CD4-positive, alpha-beta T cell (primary cell): ENCODE results near the gene KRTAP10-2. TPM values are rescaled to one million over a fixed set of nuclear protein-coding genes. Genes with fewer than 3 reads are reported as not detected.

Experiments used
- ATAC-seq: fragments of 200-7000 bp; cut with Tn5 transposase; one replicate; pipeline ENCODE4 v1.10.0; 2022; ENCODE audit warnings: mild to moderate bottlenecking; ENCODE audit not compliant: poor library complexity
- CTCF ChIA-PET: fragments of 350-600 bp; sonication (Branson Sonifier 250); formaldehyde crosslinking; loops from one replicate; lab custom pipeline; 2021; ENCODE audit warnings: antibody characterized with exemption, inconsistent platforms; lab: Charles Lee
- POLR2A ChIA-PET: fragments of 350-600 bp; sonication (Branson Sonifier 250); formaldehyde crosslinking; loops from one replicate; lab custom pipeline; 2021; ENCODE audit warnings: antibody characterized with exemption, inconsistent platforms; lab: Charles Lee
- DNase-seq, 14 experiments: peaks; one replicate each; pipeline ENCODE4 v3.0.0-alpha.2; 2013 to 2020; ENCODE audit warnings: mixed read lengths in 2 of 14
- H3K27ac ChIP-seq, 2 donors: one replicate each; pipeline versions ENCODE4 v1.5.1 to v1.7.0; 2013; ENCODE audit warnings: low read length in 2 of 2, low read depth in 1 of 2, mild to moderate bottlenecking in 1 of 2
- H3K27me3 ChIP-seq, 2 experiments: 1 replicate in 1 of 2; 2 replicates in 1 of 2; pipeline versions ENCODE4 v1.6.1 to v1.7.0; 2013; ENCODE audit warnings: low read length in 2 of 2, control low read depth in 1 of 2, mild to moderate bottlenecking in 1 of 2, moderate library complexity in 1 of 2; ENCODE audit not compliant: insufficient read depth in 2 of 2, control insufficient read depth in 1 of 2
- H3K36me3 ChIP-seq: one replicate; pipeline ENCODE4 v1.6.1; 2013; ENCODE audit warnings: low read length, control low read depth; ENCODE audit not compliant: insufficient read depth
- H3K4me1 ChIP-seq: one replicate; pipeline ENCODE4 v1.6.1; 2013; ENCODE audit warnings: low read length, control low read depth; ENCODE audit not compliant: insufficient read depth
- H3K4me3 ChIP-seq: one replicate; pipeline ENCODE4 v1.5.1; 2013; ENCODE audit warnings: mild to moderate bottlenecking, low read length, moderate library complexity
- H3K9me3 ChIP-seq, 2 experiments: 1 replicate in 1 of 2; 2 replicates in 1 of 2; pipeline versions ENCODE4 v1.6.1 to v1.7.0; 2013; ENCODE audit warnings: low read length in 2 of 2, mild to moderate bottlenecking in 2 of 2, control low read depth in 1 of 2, moderate library complexity in 1 of 2; ENCODE audit not compliant: control insufficient read depth in 1 of 2, insufficient read depth in 1 of 2
- H3K27ac Mint-ChIP-seq: one replicate; pipeline ENCODE4 v1.8.0; 2020; ENCODE audit warnings: mixed read lengths
- H3K27me3 Mint-ChIP-seq: one replicate; pipeline ENCODE4 v1.8.0; 2021; ENCODE audit warnings: mixed read lengths
- H3K36me3 Mint-ChIP-seq: one replicate; pipeline ENCODE4 v1.8.0; 2021; ENCODE audit warnings: low read depth, mixed read lengths
- H3K4me1 Mint-ChIP-seq: one replicate; pipeline ENCODE4 v1.8.0; 2021; ENCODE audit warnings: low read depth, mixed read lengths
- H3K4me3 Mint-ChIP-seq: one replicate; pipeline ENCODE4 v1.8.0; 2020; ENCODE audit warnings: mild to moderate bottlenecking, mixed read lengths
- H3K9me3 Mint-ChIP-seq: one replicate; pipeline ENCODE4 v1.8.0; 2020; ENCODE audit warnings: mixed read lengths
- intact Hi-C, 2 experiments: fragments of 100-400 bp; cut with DNase I in 1 of 2; cut with micrococcal nuclease in 1 of 2; formaldehyde crosslinking; loops; one replicate each; pipeline versions ENCODE4 v1.15.1 to v1.9.0; 2023 to 2025; cut with DNase I, micrococcal nuclease
- total RNA-seq, 174 experiments: library from RNA in 2 of 174; stranded (reverse) in 2 of 174; gene quantifications; one replicate each; pipeline ENCODE4 v1.2.3 and lab custom pipeline; 2021 to 2026
- TF ChIP-seq, protein P1 (sequence below): fragments of 200-600 bp; IDR thresholded peaks from one replicate; pipeline ENCODE4 v1.8.0; 2022; ENCODE audit warnings: antibody characterized with exemption, mild to moderate bottlenecking

KRTAP10-2 gene
- total RNA-seq, 2 experiments from 2014 or later: not detected

DNA sequence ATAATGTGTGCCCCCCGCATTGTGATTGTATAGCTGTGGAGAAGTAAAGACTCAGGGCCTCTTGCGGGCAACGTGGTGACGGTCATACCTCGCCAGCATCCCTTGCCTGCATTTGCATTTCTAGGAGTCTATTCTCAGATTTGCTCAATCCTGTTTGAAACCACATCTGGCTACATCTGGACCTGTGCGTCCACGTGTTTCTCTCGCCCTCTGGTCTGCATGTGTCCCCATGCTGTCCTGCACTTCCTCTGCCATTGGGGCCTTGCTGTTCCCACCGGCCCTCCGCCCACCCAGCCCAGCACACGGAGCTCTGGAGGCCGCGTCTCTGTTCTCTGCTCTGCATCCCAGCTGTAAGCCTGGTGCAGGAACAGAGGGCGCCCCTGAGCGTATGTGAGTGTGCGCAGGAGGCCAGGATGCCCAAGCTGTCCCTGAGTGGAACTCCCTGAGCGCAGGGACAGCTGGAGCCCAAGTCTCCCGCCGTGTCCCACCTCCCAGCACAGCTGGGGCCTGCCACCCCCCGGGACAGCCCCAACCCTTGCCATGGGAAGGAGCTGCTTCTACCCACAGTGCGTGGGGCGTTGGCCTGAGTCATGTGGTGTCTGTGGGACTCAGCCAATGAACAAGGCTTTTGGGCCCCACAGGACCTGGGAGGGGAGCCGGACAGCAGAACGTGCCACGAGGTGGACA is 1.6 kb downstream of the KRTAP10-2 start:
- Mint-ChIP-seq H3K27me3 (no peaks in the 10 kb centered on the region), H3K36me3 (peaks cover 45% of the 10 kb centered on the region), H3K4me3 (no peak overlapping the region), H3K4me1 (peaks cover 33% of the 10 kb centered on the region), H3K9me3 (peaks cover 24% of the 10 kb centered on the region), H3K27ac (peak overlapping the region; percentile 90)
- DNase-seq: peak in 1 of 14 experiments; percentile 11
- intact Hi-C loops: loop anchor here (5.0 to 10.0 kb wide), 2 partner anchors 65 to 108 kb away; partner anchors contain the start of genes KRTAP10-8 (in 1 of the 2) and KRTAP12-3 (in 1 of the 2)
- Histone ChIP-seq H3K4me1 (peaks cover 18% of the 10 kb centered on the region), H3K27me3 (no peaks in the 10 kb centered on the region), H3K36me3 (no peaks in the 10 kb centered on the region), H3K27ac (no peak overlapping the region), H3K9me3 (peaks cover 18% of the 10 kb centered on the region in 2 experiments), H3K4me3 (no peak overlapping the region)
- ATAC-seq: no peak
- ChIA-PET POLR2A (no interaction called here), CTCF (no interaction called here)
- TF ChIP-seq, protein P1, sequence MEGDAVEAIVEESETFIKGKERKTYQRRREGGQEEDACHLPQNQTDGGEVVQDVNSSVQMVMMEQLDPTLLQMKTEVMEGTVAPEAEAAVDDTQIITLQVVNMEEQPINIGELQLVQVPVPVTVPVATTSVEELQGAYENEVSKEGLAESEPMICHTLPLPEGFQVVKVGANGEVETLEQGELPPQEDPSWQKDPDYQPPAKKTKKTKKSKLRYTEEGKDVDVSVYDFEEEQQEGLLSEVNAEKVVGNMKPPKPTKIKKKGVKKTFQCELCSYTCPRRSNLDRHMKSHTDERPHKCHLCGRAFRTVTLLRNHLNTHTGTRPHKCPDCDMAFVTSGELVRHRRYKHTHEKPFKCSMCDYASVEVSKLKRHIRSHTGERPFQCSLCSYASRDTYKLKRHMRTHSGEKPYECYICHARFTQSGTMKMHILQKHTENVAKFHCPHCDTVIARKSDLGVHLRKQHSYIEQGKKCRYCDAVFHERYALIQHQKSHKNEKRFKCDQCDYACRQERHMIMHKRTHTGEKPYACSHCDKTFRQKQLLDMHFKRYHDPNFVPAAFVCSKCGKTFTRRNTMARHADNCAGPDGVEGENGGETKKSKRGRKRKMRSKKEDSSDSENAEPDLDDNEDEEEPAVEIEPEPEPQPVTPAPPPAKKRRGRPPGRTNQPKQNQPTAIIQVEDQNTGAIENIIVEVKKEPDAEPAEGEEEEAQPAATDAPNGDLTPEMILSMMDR: no peak

DNA sequence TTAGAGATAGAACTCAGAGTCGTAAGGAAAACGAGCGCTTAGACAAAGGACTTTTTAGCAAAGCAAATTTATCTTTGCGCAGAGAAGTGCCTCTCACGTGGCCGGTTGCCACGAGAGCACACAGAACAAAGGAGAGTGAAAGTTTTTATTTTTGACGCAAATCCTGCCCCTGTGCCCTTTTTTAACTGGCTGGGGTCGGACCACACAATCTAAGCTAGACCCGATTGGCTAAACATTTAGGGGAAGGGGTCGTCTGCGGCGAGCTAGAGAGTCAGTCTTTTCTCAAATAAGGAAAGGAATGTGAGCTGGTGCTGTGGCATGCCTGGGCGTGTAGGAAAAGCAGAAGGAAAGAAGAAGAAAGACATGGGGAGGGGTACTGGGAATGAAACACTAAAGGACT is 2.4 kb downstream of the KRTAP10-2 start:
- POLR2A ChIA-PET: interaction anchor here (2.4 kb wide), 1 partner anchor 70 kb away, joined by 19 read pairs; no protein-coding TSS in a partner anchor
- CTCF ChIA-PET: no interaction called here

DNA sequence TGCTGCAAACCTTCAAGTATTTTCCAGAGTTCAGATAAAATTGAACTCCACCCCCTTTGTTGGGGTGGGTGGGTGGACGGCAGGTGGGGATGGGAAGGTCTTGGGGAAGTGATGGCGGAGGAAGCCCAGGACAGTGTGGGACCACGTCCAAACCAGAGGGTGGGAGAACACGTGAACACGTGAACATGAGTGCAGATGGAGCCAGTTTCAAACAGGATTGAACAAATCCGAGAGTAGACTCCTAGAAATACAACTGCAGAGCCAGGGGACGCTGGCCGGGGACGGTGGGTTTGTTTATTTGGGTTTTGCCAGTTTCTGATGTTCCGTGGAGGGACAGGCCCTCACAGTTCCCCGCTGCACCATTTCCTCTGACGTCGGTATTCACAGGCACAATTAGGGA is 2.9 kb downstream of the KRTAP10-2 start:
- DNase-seq: no peak
- peak overlapping the region; percentile 90 for H3K27ac Mint-ChIP-seq
- H3K4me3 Mint-ChIP-seq: peak overlapping the region; percentile 83

More for the DNA sequence above, 2.4 kb downstream of the KRTAP10-2 start:
- Histone ChIP-seq H3K27me3 (no peaks in the 10 kb centered on the region), H3K27ac (no peak overlapping the region), H3K4me1 (peaks cover 18% of the 10 kb centered on the region), H3K9me3 (peaks cover 15 to 18% of the 10 kb centered on the region in 2 experiments), H3K4me3 (no peak overlapping the region), H3K36me3 (no peaks in the 10 kb centered on the region)
- Mint-ChIP-seq H3K27me3 (no peaks in the 10 kb centered on the region), H3K9me3 (peaks cover 24% of the 10 kb centered on the region), H3K4me3 (peak overlapping the region; percentile 45), H3K36me3 (peaks cover 45% of the 10 kb centered on the region), H3K27ac (peak overlapping the region; percentile 90), H3K4me1 (peaks cover 33% of the 10 kb centered on the region)
- DNase-seq: no peak
- intact Hi-C loops: loop anchor here (5.0 to 10.0 kb wide), 2 partner anchors 66 to 108 kb away; partner anchors contain the start of genes KRTAP10-8 (in 1 of the 2) and KRTAP12-3 (in 1 of the 2)
- no peak for ATAC-seq
- TF ChIP-seq, protein P1: no peak

More for the DNA sequence above, 2.9 kb downstream of the KRTAP10-2 start:
- TF ChIP-seq, protein P1: no peak
- Mint-ChIP-seq H3K36me3 (peaks cover 44% of the 10 kb centered on the region), H3K4me1 (peaks cover 33% of the 10 kb centered on the region), H3K9me3 (peaks cover 22% of the 10 kb centered on the region), H3K27me3 (no peaks in the 10 kb centered on the region)
- H3K4me1 ChIP-seq: peaks cover 18% of the 10 kb centered on the region
- no peak overlapping the region for H3K27ac ChIP-seq
- H3K4me3 ChIP-seq: no peak overlapping the region
- ChIA-PET POLR2A (interaction anchor here (1.4 to 2.4 kb wide), 4 partner anchors 32 to 161 kb away, joined by 4 to 19 read pairs (median 10); partner anchors contain the start of genes KRTAP10-5 and KRTAP12-3), CTCF (no interaction called here)
- H3K27me3 ChIP-seq: no peaks in the 10 kb centered on the region
- no peak for ATAC-seq
- peaks cover 13 to 18% of the 10 kb centered on the region in 2 experiments for H3K9me3 ChIP-seq
- no peaks in the 10 kb centered on the region for H3K36me3 ChIP-seq
- intact Hi-C loops: loop anchor here (5.0 to 10.0 kb wide), 2 partner anchors 66 to 109 kb away; partner anchors contain the start of genes KRTAP10-8 (in 1 of the 2) and KRTAP12-3 (in 1 of the 2)
